Progenitor cell of endocrine pancreas (in vitro differentiated cells): ENCODE data around the gene LEUTX. TPM values are rescaled to one million over a fixed set of nuclear protein-coding genes. Genes with fewer than 3 reads are reported as not detected.

ENCODE experiments used
- DNase-seq: peaks from one replicate; pipeline ENCODE4 v3.0.0; 2021; ENCODE audit warnings: low spot score; ENCODE audit not compliant: unreplicated experiment
- H3K27ac Mint-ChIP-seq: 2 replicates; pipeline ENCODE4 v1.8.0; 2021; ENCODE audit warnings: mild to moderate bottlenecking, moderate library complexity, mixed read lengths
- H3K27me3 Mint-ChIP-seq: 2 replicates; pipeline ENCODE4 v1.8.0; 2021; ENCODE audit warnings: mixed read lengths
- H3K36me3 Mint-ChIP-seq: 2 replicates; pipeline ENCODE4 v1.8.0; 2022; ENCODE audit warnings: mixed read lengths; ENCODE audit not compliant: insufficient read depth
- H3K4me1 Mint-ChIP-seq: 2 replicates; pipeline ENCODE4 v1.8.0; 2021; ENCODE audit warnings: low read depth, mixed read lengths
- H3K4me3 Mint-ChIP-seq: 2 replicates; pipeline ENCODE4 v1.8.0; 2021; ENCODE audit warnings: low read depth, mild to moderate bottlenecking, moderate library complexity, mixed read lengths
- H3K9me3 Mint-ChIP-seq: 2 replicates; pipeline ENCODE4 v1.8.0; 2021; ENCODE audit warnings: low read depth, mixed read lengths
- total RNA-seq: library from RNA; stranded (reverse); gene quantifications from 2 replicates; pipeline ENCODE4 v1.2.1, GENCODE V29; 2021
- TF ChIP-seq, protein P1 (sequence below): fragments of 200-600 bp; sonication (generic); IDR thresholded peaks from one replicate; pipeline ENCODE4 v1.5.0; 2021; ENCODE audit warnings: antibody characterized with exemption, mild to moderate bottlenecking; ENCODE audit not compliant: unreplicated experiment

LEUTX gene
- total RNA-seq, 1 donor from 2014 or later: not detected

- Mint-ChIP-seq H3K27ac (no peak overlapping the region), H3K27me3 (peaks cover 12% of the 10 kb centered on the region), H3K9me3 (peaks cover 4% of the 10 kb centered on the region), H3K36me3 (no peaks in the 10 kb centered on the region), H3K4me1 (no peaks in the 10 kb centered on the region), H3K4me3 (no peak overlapping the region)
- TF ChIP-seq, protein P1, sequence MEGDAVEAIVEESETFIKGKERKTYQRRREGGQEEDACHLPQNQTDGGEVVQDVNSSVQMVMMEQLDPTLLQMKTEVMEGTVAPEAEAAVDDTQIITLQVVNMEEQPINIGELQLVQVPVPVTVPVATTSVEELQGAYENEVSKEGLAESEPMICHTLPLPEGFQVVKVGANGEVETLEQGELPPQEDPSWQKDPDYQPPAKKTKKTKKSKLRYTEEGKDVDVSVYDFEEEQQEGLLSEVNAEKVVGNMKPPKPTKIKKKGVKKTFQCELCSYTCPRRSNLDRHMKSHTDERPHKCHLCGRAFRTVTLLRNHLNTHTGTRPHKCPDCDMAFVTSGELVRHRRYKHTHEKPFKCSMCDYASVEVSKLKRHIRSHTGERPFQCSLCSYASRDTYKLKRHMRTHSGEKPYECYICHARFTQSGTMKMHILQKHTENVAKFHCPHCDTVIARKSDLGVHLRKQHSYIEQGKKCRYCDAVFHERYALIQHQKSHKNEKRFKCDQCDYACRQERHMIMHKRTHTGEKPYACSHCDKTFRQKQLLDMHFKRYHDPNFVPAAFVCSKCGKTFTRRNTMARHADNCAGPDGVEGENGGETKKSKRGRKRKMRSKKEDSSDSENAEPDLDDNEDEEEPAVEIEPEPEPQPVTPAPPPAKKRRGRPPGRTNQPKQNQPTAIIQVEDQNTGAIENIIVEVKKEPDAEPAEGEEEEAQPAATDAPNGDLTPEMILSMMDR: no peak
- DNase-seq: no peak
Observed at GRCh38 chr19:39768334-39768733, 10.3 kb upstream of the LEUTX start.

DNA sequence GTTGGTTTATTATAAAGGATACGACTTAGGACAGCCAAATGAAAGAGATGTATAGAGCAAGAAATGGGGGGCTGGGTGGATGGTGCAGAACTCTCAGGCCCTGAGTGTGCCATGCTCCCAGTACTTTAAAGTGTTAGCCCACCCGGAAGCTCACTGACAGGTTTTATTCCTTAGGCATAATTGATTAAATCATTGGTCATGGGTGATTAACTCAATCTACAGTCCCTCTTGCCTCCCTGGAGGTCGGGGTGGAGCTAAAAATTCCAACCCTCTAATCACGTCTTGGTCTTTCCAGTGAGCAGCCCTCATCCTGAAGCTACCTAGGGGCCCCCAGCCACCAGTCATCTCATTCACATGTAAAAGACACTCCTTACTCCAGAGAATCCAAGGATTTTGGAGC, 9.9 kb upstream of the LEUTX start:
- Mint-ChIP-seq H3K27me3 (peaks cover 10% of the 10 kb centered on the region), H3K27ac (no peak overlapping the region), H3K4me1 (no peaks in the 10 kb centered on the region), H3K9me3 (peaks cover 4% of the 10 kb centered on the region), H3K36me3 (no peaks in the 10 kb centered on the region), H3K4me3 (no peak overlapping the region)
- DNase-seq: no peak
- TF ChIP-seq, protein P1: no peak

DNA sequence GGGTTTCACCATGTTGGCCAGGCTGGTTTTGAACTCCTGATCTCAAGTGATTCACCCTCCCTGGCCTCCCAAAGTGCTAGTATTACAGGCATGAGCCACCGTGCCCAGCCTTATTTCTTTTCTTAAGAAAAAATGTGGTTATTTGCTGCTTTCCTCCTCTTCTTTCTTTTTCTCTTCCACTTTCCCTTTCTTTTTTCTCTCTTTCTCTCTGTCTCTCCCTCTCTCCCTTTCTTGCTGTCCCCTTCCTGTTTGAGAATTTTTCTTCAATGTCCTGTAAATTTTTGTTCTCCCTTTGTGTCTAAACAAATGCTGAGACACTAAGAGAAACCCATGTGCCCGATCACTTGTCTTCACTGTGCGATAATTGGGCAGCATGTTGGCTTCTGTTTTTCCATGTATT, 2.2 kb downstream of the LEUTX start:
- H3K27ac Mint-ChIP-seq: no peak overlapping the region
- TF ChIP-seq, protein P1: no peak
- no peaks in the 10 kb centered on the region for H3K36me3 Mint-ChIP-seq
- peaks cover 49% of the 10 kb centered on the region for H3K27me3 Mint-ChIP-seq
- H3K9me3 Mint-ChIP-seq: no peaks in the 10 kb centered on the region
- no peak for DNase-seq
- H3K4me3 Mint-ChIP-seq: no peak overlapping the region
- no peaks in the 10 kb centered on the region for H3K4me1 Mint-ChIP-seq

- Mint-ChIP-seq H3K27ac (no peak overlapping the region), H3K9me3 (peaks cover 5% of the 10 kb centered on the region), H3K36me3 (no peaks in the 10 kb centered on the region), H3K4me3 (no peak overlapping the region), H3K4me1 (no peaks in the 10 kb centered on the region), H3K27me3 (peaks cover 31% of the 10 kb centered on the region)
- TF ChIP-seq, protein P1: no peak
- no peak for DNase-seq
Observed at GRCh38 chr19:39788244-39788643, 9.6 kb downstream of the LEUTX start.

GRCh38 chr19:39792999-39793546, 14.4 kb downstream of the LEUTX start:
- H3K36me3 Mint-ChIP-seq: no peaks in the 10 kb centered on the region
- H3K27me3 Mint-ChIP-seq: peaks cover 22% of the 10 kb centered on the region
- no peak overlapping the region for H3K27ac Mint-ChIP-seq
- H3K4me1 Mint-ChIP-seq: no peaks in the 10 kb centered on the region
- DNase-seq: peak; percentile 67
- TF ChIP-seq, protein P1: peak; percentile 98
- H3K4me3 Mint-ChIP-seq: peak overlapping the region; percentile 24
- peaks cover 3% of the 10 kb centered on the region for H3K9me3 Mint-ChIP-seq
